Measurements from ENCODE around the gene FOXJ3. TPM values are rescaled to one million over a fixed set of nuclear protein-coding genes. Genes with fewer than 3 reads are reported as not detected.

Gene FOXJ3
- total RNA-seq, 1 experiment from 2014 or later, result 55.3 TPM

GRCh38 chr1:42137766-42138165 lies 197.3 kb downstream of the FOXJ3 start:
- in situ Hi-C loops (cut with HindIII; ENCODE audit: low pct_unique_long_range_greater_than_20kb, low sequenced_read_pairs), result no loop called here
- Histone ChIP-seq H3K4me1 (ENCODE audit: control insufficient read depth, insufficient read depth, low read length) (no peaks in the 10 kb centered on the region), H3K27me3 (ENCODE audit: control insufficient read depth, insufficient read depth, low read length) (peaks cover 3% of the 10 kb centered on the region; the same call in 1 of the 2 replicates), H3K27ac (ENCODE audit: low read length) (no peak overlapping the region), H3K9me3 (ENCODE audit: control insufficient read depth, insufficient read depth, low read depth, low read length) (no peaks in the 10 kb centered on the region), H3K4me3 (ENCODE audit: low read depth in 2 of 2, low read length in 2 of 2) (no peak overlapping the region), H3K36me3 (ENCODE audit: control insufficient read depth, insufficient read depth, low read length) (no peaks in the 10 kb centered on the region)
- TF ChIP-seq POLR2AphosphoS5 (IDR thresholded peaks at IDR 0.05; ENCODE audit: low read depth, low read length) (no peak), TCF7L2 (IDR thresholded peaks at IDR 0.05; ENCODE audit: low read depth, low read length) (no peak), SIN3A (IDR thresholded peaks at IDR 0.05; ENCODE audit: borderline replicate concordance, insufficient read depth, low read depth, low read length) (no peak), CTCF (IDR thresholded peaks at IDR 0.05) (no peak), REST (IDR thresholded peaks at IDR 0.05; ENCODE audit: insufficient read depth in 1 of 2, low read depth in 2 of 2, low read length in 1 of 2) (no peak)
- ATAC-seq (no peak), DNase-seq (ENCODE audit: low read depth, low spot score) (no peak)
- POLR2A ChIA-PET, result interaction anchor here (0.6 kb wide), 1 partner anchor 545 kb away, joined by 3 read pairs; no protein-coding TSS in a partner anchor
- no TSS peak for BruUV-seq (replicated peaks)
- CTCF ChIA-PET, result interaction anchor here (0.6 kb wide), 1 partner anchor 575 kb away, joined by 10 read pairs; no protein-coding TSS in a partner anchor
- intact Hi-C loops (cut with micrococcal nuclease; ENCODE audit: unreplicated experiment), result no loop called here

DNA sequence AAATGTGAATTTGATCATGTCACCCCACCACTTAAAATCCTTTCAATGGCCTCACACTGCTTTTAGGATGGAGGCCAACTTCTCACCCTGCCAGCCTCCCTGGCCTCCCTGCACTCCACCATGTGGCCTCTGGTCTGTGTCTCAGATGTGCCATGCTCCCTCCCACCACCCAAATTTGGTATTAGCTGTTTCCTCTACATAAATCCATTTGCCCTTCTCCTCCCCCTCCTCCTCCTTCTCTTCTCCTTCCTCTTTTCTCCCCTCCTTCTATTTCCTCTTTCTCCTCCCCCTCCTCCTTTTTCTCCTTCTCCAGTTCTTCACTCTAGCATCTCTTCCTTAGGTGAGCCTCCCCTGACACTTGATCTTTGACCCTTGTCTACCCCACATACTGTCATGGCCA lies 198.6 kb downstream of the FOXJ3 start:
- ATAC-seq (no peak), DNase-seq (ENCODE audit: low read depth, low spot score) (no peak)
- BruUV-seq (replicated peaks), result no TSS peak
- Histone ChIP-seq H3K4me3 (ENCODE audit: low read depth in 2 of 2, low read length in 2 of 2) (no peak overlapping the region), H3K27me3 (ENCODE audit: control insufficient read depth, insufficient read depth, low read length) (peaks cover 3% of the 10 kb centered on the region; the same call in 1 of the 2 replicates), H3K9me3 (ENCODE audit: control insufficient read depth, insufficient read depth, low read depth, low read length) (no peaks in the 10 kb centered on the region), H3K36me3 (ENCODE audit: control insufficient read depth, insufficient read depth, low read length) (no peaks in the 10 kb centered on the region), H3K27ac (ENCODE audit: low read length) (no peak overlapping the region), H3K4me1 (ENCODE audit: control insufficient read depth, insufficient read depth, low read length) (no peaks in the 10 kb centered on the region)
- TF ChIP-seq POLR2AphosphoS5 (IDR thresholded peaks at IDR 0.05; ENCODE audit: low read depth, low read length) (no peak), REST (IDR thresholded peaks at IDR 0.05; ENCODE audit: insufficient read depth in 1 of 2, low read depth in 2 of 2, low read length in 1 of 2) (no peak), CTCF (IDR thresholded peaks at IDR 0.05) (no peak), SIN3A (IDR thresholded peaks at IDR 0.05; ENCODE audit: borderline replicate concordance, insufficient read depth, low read depth, low read length) (no peak), TCF7L2 (IDR thresholded peaks at IDR 0.05; ENCODE audit: low read depth, low read length) (no peak)
- in situ Hi-C loops (cut with HindIII; ENCODE audit: low pct_unique_long_range_greater_than_20kb, low sequenced_read_pairs), result no loop called here
- ChIA-PET CTCF (no interaction called here), POLR2A (no interaction called here)
- intact Hi-C loops (cut with micrococcal nuclease; ENCODE audit: unreplicated experiment), result no loop called here
